HL-60 (cell line): ENCODE data around the gene B4GALNT4.

ENCODE experiments used
- DNase-seq, 2 experiments: peaks; one replicate each; pipeline ENCODE4 v3.0.0-alpha.2; 2010 to 2020; ENCODE audit warnings: low read depth in 1 of 2, low spot score in 1 of 2
- H3K27ac ChIP-seq: fragments of 250-450 bp; sonication (Bioruptor Pico); replicated peaks from 2 replicates; pipeline ENCODE4 v1.5.1; 2020; ENCODE audit warnings: mild to moderate bottlenecking, moderate library complexity
- H3K27me3 ChIP-seq: fragments of 250-450 bp; sonication (Bioruptor Pico); 2 replicates; pipeline ENCODE4 v1.5.1; 2021; ENCODE audit warnings: mild to moderate bottlenecking, moderate library complexity; ENCODE audit not compliant: insufficient read depth, poor library complexity, severe bottlenecking
- H3K4me3 ChIP-seq: replicated peaks from 2 replicates; pipeline ENCODE4 v1.5.1; 2011; ENCODE audit warnings: mild to moderate bottlenecking, control low read depth, low read length; ENCODE audit not compliant: insufficient read depth
- GABPA ChIP-seq: IDR thresholded peaks from 2 replicates; pipeline ENCODE4 v1.6.1; 2012; ENCODE audit warnings: low read depth
- POLR2AphosphoS5 ChIP-seq: IDR thresholded peaks from 2 replicates; pipeline ENCODE4 v1.6.1; 2012; ENCODE audit warnings: low read depth
- SPI1 ChIP-seq: IDR thresholded peaks from 2 replicates; pipeline ENCODE4 v1.6.1; 2012; ENCODE audit warnings: low read depth, mild to moderate bottlenecking, borderline replicate concordance
- TF ChIP-seq, protein P1 (sequence below): IDR thresholded peaks from 2 replicates; pipeline ENCODE4 v1.6.1; 2012; ENCODE audit warnings: low read depth; ENCODE audit not compliant: insufficient replicate concordance
- TF ChIP-seq, protein P2 (sequence below): IDR thresholded peaks from one replicate; pipeline ENCODE4 v1.5.1; 2011; ENCODE audit warnings: low read length, control low read depth, inconsistent platforms; ENCODE audit not compliant: insufficient read depth

Gene B4GALNT4

DNA sequence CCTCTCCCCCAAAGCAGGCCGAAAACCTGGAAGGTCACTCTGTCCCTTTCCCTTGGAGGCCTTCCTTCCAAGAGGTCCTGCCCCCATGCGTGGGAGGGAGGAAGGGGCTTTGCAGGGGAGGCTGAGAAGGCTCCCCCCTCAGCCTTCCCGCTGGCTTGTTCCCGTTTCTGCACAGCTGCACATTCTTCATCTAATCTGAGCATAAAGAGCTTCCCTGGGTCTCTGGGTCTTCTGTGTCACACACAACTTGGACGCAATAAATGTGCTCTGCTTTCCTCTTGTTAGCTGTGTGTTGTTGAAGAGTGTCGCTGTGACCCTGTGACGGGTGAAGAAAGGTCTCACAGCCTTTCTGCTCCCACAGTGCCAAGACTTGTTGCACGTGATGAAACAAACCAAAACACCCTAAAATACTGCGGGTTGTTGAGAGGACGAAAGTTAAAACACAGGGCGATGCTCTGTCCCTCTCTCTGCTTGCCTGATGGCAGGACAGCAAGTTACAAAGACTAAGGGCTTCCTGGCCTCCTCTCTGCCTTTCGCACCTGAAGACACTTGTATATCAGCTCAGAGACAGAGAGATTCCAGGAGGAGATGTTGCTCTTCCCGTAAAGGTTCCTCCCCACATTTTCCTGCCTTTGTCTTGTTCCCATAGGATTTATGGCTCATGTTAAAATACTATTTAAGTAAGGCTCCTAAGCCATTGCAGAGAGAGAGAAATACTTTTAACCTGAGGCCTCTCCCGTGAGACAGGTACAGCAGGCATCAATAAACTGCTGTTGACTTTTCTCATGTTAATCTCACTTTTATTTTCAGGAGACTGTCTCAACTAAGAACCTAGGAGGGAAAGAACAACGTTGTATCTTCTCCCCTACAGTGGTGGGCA is 33.3 kb upstream of the B4GALNT4 start:
- peak in 1 of 2 experiments; percentile 49 for DNase-seq
- Histone ChIP-seq H3K27me3 (peaks cover 4% of the 10 kb centered on the region), H3K27ac (peak overlapping the region; percentile 40), H3K4me3 (no peak overlapping the region)
- TF ChIP-seq SPI1 (peak; percentile 48; the same call in 1 of the 2 replicates), POLR2AphosphoS5 (peak; percentile 41; the same call in 1 of the 2 replicates)
- TF ChIP-seq, protein P1, sequence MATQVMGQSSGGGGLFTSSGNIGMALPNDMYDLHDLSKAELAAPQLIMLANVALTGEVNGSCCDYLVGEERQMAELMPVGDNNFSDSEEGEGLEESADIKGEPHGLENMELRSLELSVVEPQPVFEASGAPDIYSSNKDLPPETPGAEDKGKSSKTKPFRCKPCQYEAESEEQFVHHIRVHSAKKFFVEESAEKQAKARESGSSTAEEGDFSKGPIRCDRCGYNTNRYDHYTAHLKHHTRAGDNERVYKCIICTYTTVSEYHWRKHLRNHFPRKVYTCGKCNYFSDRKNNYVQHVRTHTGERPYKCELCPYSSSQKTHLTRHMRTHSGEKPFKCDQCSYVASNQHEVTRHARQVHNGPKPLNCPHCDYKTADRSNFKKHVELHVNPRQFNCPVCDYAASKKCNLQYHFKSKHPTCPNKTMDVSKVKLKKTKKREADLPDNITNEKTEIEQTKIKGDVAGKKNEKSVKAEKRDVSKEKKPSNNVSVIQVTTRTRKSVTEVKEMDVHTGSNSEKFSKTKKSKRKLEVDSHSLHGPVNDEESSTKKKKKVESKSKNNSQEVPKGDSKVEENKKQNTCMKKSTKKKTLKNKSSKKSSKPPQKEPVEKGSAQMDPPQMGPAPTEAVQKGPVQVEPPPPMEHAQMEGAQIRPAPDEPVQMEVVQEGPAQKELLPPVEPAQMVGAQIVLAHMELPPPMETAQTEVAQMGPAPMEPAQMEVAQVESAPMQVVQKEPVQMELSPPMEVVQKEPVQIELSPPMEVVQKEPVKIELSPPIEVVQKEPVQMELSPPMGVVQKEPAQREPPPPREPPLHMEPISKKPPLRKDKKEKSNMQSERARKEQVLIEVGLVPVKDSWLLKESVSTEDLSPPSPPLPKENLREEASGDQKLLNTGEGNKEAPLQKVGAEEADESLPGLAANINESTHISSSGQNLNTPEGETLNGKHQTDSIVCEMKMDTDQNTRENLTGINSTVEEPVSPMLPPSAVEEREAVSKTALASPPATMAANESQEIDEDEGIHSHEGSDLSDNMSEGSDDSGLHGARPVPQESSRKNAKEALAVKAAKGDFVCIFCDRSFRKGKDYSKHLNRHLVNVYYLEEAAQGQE, result no peak

DNA sequence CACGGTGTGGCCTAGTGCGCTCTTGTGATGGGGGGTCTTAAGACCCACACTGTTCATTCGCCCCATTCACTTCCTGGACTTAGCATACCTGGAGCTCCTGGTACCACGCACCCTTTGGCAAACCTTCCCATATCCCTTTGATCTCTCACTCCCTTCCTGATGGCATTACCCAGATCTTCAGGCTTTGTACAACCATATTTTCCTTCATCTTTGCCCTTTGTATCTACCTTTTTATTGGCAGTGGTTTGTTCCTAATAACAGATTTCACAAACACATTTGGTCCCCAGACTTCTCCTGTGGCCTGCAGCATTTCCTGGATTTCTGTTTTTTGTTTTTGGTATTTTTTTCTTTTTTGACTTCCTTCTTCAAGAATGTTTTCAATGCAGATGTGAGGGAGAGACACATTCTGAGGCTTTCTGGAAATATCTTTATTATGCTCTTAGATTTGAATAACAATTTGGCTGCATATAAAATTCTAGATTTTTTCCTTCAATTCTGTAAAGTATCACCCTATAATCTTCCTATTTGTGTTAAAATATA is 32.6 kb upstream of the B4GALNT4 start:
- TF ChIP-seq SPI1 (peak; percentile 55; the same call in 1 of the 2 replicates), POLR2AphosphoS5 (no peak), GABPA (no peak)
- TF ChIP-seq, protein P1, result no peak
- TF ChIP-seq, protein P2, sequence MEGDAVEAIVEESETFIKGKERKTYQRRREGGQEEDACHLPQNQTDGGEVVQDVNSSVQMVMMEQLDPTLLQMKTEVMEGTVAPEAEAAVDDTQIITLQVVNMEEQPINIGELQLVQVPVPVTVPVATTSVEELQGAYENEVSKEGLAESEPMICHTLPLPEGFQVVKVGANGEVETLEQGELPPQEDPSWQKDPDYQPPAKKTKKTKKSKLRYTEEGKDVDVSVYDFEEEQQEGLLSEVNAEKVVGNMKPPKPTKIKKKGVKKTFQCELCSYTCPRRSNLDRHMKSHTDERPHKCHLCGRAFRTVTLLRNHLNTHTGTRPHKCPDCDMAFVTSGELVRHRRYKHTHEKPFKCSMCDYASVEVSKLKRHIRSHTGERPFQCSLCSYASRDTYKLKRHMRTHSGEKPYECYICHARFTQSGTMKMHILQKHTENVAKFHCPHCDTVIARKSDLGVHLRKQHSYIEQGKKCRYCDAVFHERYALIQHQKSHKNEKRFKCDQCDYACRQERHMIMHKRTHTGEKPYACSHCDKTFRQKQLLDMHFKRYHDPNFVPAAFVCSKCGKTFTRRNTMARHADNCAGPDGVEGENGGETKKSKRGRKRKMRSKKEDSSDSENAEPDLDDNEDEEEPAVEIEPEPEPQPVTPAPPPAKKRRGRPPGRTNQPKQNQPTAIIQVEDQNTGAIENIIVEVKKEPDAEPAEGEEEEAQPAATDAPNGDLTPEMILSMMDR, result no peak
- no peak for DNase-seq
- H3K27me3 ChIP-seq, result no peaks in the 10 kb centered on the region
- no peak overlapping the region for H3K4me3 ChIP-seq
- H3K27ac ChIP-seq, result no peak overlapping the region

DNA sequence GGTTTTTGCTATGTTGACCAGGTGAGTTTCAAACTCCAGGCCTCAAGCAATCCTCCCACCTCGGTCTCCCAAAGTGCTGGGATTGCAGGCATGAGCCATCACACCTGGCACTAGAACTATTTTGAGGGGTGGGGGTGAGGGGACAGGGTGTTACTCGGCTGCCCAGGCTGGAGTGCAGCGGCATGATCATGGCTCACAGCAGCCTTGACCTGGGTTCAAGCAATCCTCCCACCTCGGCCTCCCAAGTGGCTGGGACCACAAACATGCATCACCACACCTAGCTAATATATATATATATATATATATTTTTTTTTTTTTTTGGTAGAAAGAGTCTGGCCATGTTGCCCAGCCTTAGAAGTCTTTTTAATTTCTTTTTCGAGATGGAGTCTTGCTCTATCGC is 31.6 kb upstream of the B4GALNT4 start:
- Histone ChIP-seq H3K27ac (no peak overlapping the region), H3K4me3 (no peak overlapping the region), H3K27me3 (no peaks in the 10 kb centered on the region)
- no peak for DNase-seq
- TF ChIP-seq GABPA, result no peak

DNA sequence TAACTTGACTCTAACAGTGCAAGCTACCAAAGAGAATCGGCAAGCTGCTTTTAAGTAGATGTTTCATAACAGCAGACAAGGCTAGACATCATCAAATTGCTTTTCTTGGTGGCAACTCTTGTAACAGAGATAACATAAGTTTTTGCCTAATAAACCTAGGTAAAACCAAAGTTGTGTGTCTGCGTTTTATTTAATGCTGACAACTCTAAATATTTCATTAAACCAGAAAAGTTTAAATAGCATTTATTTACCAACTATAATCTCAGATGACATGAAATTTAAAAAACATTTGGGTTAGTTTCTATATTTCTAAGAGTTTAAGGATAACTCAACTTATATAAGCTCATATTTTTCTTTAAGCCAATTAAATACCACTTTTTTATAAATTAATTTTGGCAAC is 29.3 kb upstream of the B4GALNT4 start:
- DNase-seq, result no peak
- TF ChIP-seq, protein P2, result no peak
- TF ChIP-seq GABPA (no peak), POLR2AphosphoS5 (no peak), SPI1 (no peak)
- TF ChIP-seq, protein P1, result no peak
- H3K27ac ChIP-seq, result no peak overlapping the region
- no peaks in the 10 kb centered on the region for H3K27me3 ChIP-seq
- no peak overlapping the region for H3K4me3 ChIP-seq
